ENCODE measurements around the gene BCL11B. TPM values are rescaled to one million over a fixed set of nuclear protein-coding genes. Genes with fewer than 3 reads are reported as not detected.

Gene BCL11B
- total and polyA plus RNA-seq, 10 of the 15 experiments (the other 5 are each of a cell fraction or from before 2014, with no cell fraction given) = 0.38 to 5.5 (median 1.3) TPM

DNA sequence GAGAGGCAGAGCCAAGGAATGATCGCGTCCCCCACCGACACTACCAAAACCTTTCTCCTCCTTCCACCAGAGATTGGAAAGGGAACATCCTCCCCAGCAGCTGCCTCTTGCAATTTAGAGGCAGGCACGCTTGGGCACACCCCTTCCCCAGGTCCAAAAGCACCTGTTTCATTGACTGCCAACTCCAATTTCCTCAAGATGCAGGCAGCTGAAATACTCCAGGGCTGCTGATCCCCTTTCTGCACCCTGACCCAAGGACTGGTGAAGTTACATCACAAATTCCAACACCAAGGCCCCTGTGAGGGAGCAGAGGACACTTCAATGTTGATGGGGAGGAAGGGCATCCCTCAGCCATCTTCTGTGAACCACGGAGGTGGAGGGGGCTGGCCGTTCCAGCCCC lies 33.8 kb downstream of the BCL11B start (continued):
- TF ChIP-seq, protein P1, sequence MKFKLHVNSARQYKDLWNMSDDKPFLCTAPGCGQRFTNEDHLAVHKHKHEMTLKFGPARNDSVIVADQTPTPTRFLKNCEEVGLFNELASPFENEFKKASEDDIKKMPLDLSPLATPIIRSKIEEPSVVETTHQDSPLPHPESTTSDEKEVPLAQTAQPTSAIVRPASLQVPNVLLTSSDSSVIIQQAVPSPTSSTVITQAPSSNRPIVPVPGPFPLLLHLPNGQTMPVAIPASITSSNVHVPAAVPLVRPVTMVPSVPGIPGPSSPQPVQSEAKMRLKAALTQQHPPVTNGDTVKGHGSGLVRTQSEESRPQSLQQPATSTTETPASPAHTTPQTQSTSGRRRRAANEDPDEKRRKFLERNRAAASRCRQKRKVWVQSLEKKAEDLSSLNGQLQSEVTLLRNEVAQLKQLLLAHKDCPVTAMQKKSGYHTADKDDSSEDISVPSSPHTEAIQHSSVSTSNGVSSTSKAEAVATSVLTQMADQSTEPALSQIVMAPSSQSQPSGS (IDR thresholded peaks at IDR 0.05; ENCODE audit: low read length) = no peak
- TF ChIP-seq TCF12 (IDR thresholded peaks at IDR 0.05; ENCODE audit: low read depth, low read length) (no peak), ETV6 (conservative IDR thresholded peaks at IDR 0.05 in 1 of 2, IDR thresholded peaks at IDR 0.05 in 1 of 2; ENCODE audit: borderline replicate concordance in 1 of 2, low read depth in 1 of 2) (no peak), MEF2B (IDR thresholded peaks at IDR 0.05; ENCODE audit: partially characterized antibody, poor library complexity, severe bottlenecking) (no peak), EP300 (IDR thresholded peaks at IDR 0.05; ENCODE audit: borderline replicate concordance in 1 of 2, control insufficient read depth in 1 of 2, low read depth in 2 of 2, low read length in 2 of 2) (no peak), NFYB (IDR thresholded peaks at IDR 0.05; ENCODE audit: insufficient read depth, low read depth, low read length) (no peak), CBX5 (IDR thresholded peaks at IDR 0.05; ENCODE audit: low read depth) (no peak), RBBP5 (conservative IDR thresholded peaks at IDR 0.05) (no peak), BHLHE40 (IDR thresholded peaks at IDR 0.05; ENCODE audit: borderline replicate concordance in 1 of 2, low read depth in 2 of 2, low read length in 1 of 2) (no peak), SMAD1 (IDR thresholded peaks at IDR 0.05; ENCODE audit: low read depth, partially characterized antibody) (no peak), ASH2L (IDR thresholded peaks at IDR 0.05; ENCODE audit: borderline replicate concordance, low read depth) (no peak)

DNA sequence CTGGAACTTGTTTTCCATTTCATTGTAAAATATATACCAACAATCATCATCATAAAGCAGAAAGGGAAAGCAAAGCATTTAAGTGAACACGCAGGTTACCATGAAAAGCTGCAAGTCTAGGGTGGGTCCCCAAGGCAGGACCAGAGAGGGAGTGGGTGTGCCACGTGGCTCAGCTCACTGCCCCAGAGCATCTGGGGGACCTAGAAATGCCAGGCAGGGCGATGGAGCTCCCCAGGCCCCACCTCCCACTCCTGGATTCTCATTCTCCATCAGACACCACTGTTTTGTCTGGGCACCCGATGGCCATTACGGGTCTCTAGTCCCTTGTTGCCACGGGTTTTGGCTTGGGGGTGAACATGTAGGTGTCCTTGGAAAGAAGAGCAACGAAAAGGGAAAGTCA lies 34.7 kb downstream of the BCL11B start:
- H3K27ac ChIP-seq (ENCODE audit: control insufficient read depth, insufficient read depth) = no peak overlapping the region
- POLR2A ChIA-PET = interaction anchor here (0.6 to 0.7 kb wide), 3 partner anchors 13 to 1229 kb away, joined by 3 to 4 read pairs (median 4); no protein-coding TSS in a partner anchor
- RAD21 ChIA-PET (ENCODE audit: unreplicated experiment) = no interaction called here
- no peaks in the 10 kb centered on the region for H4K20me1 ChIP-seq (ENCODE audit: control insufficient read depth, insufficient read depth)
- peaks cover 2% of the 10 kb centered on the region; the same call in 1 of the 3 replicates for H3K9me3 ChIP-seq (replicated peaks; ENCODE audit: control insufficient read depth, insufficient read depth, low read length)
- H2AFZ ChIP-seq (ENCODE audit: control insufficient read depth, low read depth, low read length) = no peak overlapping the region
- CTCF ChIA-PET = interaction anchor here (0.5 to 1.9 kb wide), 5 partner anchors 10 to 998 kb away, joined by 3 to 4 read pairs (median 3); no protein-coding TSS in a partner anchor
- H3K9ac ChIP-seq (ENCODE audit: control insufficient read depth, insufficient read depth, low read length) = no peak overlapping the region
- H3K4me3 ChIP-seq = no peak overlapping the region
- WGBS (ENCODE audit: insufficient coverage, insufficient replicate concordance, low lambda C conversion rate, missing lambda C conversion rate) = 16% methylated on average over 7 of the region's 7 CpGs
- no peaks in the 10 kb centered on the region for H3K36me3 ChIP-seq (ENCODE audit: control insufficient read depth in 2 of 2, insufficient read depth in 2 of 2, low read length in 1 of 2)
- no peaks in the 10 kb centered on the region for H3K79me2 ChIP-seq (ENCODE audit: control insufficient read depth, insufficient read depth, low read length)
- intact Hi-C loops (cut with micrococcal nuclease; ENCODE audit: unreplicated experiment) (no loop called here), in situ Hi-C loops (cut with MboI) (no loop called here)
- SMC1A ChIA-PET (ENCODE audit: uncharacterized antibody, unreplicated experiment) = interaction anchor here (0.5 to 1.8 kb wide), 3 partner anchors 29 to 703 kb away, joined by 3 to 6 read pairs (median 3); no protein-coding TSS in a partner anchor
- FAIRE-seq (no peak), ATAC-seq (no peak), DNase-seq (ENCODE audit: low read depth, low spot score) (no peak)
- no peaks in the 10 kb centered on the region; the same call in 1 of the 2 replicates for H3K4me1 ChIP-seq (ENCODE audit: control insufficient read depth, insufficient read depth, low read length)
- BruUV-seq (replicated peaks) = no TSS peak
- H3K27me3 ChIP-seq (replicated peaks in 1 of 2; ENCODE audit: control insufficient read depth in 2 of 2, insufficient read depth in 2 of 2, low read length in 1 of 2) = no peaks in the 10 kb centered on the region
- H3K4me2 ChIP-seq (ENCODE audit: control insufficient read depth, insufficient read depth) = no peak overlapping the region
- TF ChIP-seq, protein P2, sequence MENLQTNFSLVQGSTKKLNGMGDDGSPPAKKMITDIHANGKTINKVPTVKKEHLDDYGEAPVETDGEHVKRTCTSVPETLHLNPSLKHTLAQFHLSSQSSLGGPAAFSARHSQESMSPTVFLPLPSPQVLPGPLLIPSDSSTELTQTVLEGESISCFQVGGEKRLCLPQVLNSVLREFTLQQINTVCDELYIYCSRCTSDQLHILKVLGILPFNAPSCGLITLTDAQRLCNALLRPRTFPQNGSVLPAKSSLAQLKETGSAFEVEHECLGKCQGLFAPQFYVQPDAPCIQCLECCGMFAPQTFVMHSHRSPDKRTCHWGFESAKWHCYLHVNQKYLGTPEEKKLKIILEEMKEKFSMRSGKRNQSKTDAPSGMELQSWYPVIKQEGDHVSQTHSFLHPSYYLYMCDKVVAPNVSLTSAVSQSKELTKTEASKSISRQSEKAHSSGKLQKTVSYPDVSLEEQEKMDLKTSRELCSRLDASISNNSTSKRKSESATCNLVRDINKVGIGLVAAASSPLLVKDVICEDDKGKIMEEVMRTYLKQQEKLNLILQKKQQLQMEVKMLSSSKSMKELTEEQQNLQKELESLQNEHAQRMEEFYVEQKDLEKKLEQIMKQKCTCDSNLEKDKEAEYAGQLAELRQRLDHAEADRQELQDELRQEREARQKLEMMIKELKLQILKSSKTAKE (IDR thresholded peaks at IDR 0.05; ENCODE audit: low read depth, poor library complexity, severe bottlenecking) = no peak
- no peak for TF ChIP-seq BHLHE40 (IDR thresholded peaks at IDR 0.05; ENCODE audit: borderline replicate concordance in 1 of 2, low read depth in 2 of 2, low read length in 1 of 2)
- TF ChIP-seq JUND (IDR thresholded peaks at IDR 0.05; ENCODE audit: low read depth, low read length) = no peak
- TF ChIP-seq, protein P3, sequence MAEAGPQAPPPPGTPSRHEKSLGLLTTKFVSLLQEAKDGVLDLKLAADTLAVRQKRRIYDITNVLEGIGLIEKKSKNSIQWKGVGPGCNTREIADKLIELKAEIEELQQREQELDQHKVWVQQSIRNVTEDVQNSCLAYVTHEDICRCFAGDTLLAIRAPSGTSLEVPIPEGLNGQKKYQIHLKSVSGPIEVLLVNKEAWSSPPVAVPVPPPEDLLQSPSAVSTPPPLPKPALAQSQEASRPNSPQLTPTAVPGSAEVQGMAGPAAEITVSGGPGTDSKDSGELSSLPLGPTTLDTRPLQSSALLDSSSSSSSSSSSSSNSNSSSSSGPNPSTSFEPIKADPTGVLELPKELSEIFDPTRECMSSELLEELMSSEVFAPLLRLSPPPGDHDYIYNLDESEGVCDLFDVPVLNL (IDR thresholded peaks at IDR 0.05; ENCODE audit: low read depth, low read length) = no peak
- no peak for TF ChIP-seq ATF7 (IDR thresholded peaks at IDR 0.05; ENCODE audit: low read depth)
- no peak for TF ChIP-seq MYB (IDR thresholded peaks at IDR 0.05; ENCODE audit: borderline replicate concordance, low read depth, low read length)
